Epithelial cell of proximal tubule (primary cell): ENCODE measurements around the gene SLC4A3. TPM values are rescaled to one million over a fixed set of nuclear protein-coding genes. Genes with fewer than 3 reads are reported as not detected.

Source experiments
- DNase-seq: peaks from one replicate; pipeline ENCODE4 v3.0.0-alpha.2; 2011; ENCODE audit warnings: low read depth
- H3K4me3 ChIP-seq: 2 replicates; pipeline ENCODE4 v1.5.1; 2011; ENCODE audit warnings: low read depth, mild to moderate bottlenecking, low read length
- CTCF ChIP-seq: conservative IDR thresholded peaks from 2 replicates; pipeline ENCODE4 v1.5.1; 2012; ENCODE audit warnings: low read depth, mild to moderate bottlenecking, low read length
- total RNA-seq: library from RNA; depleted of rRNA; stranded (reverse); fragments of >200 nt; gene quantifications from 2 replicates; pipeline ENCODE4 v1.2.3, GENCODE V29; 2015

SLC4A3 gene
- total RNA-seq, 1 donor from 2014 or later: 12.2 TPM

- TF ChIP-seq CTCF: no peak
- H3K4me3 ChIP-seq: no peak overlapping the region
- no peak for DNase-seq
Measured at GRCh38 chr2:219593154-219593553, 34.3 kb upstream of the SLC4A3 start.

- TF ChIP-seq CTCF: no peak
- DNase-seq: no peak
- no peak overlapping the region for H3K4me3 ChIP-seq
Measured at GRCh38 chr2:219595256-219595655, 32.2 kb upstream of the SLC4A3 start.

GRCh38 chr2:219596954-219597551, 30.4 kb upstream of the SLC4A3 start:
- peak; percentile 27 for DNase-seq
- H3K4me3 ChIP-seq: peak overlapping the region; percentile 64
- TF ChIP-seq CTCF: no peak

GRCh38 chr2:219597552-219598307, 29.7 kb upstream of the SLC4A3 start, which contains the start of gene STK11IP:
Gene STK11IP, plus strand, starts transcription at chr2:219597857. Its CDS starts 263 bp downstream, at chr2:219598120.
- no peak for TF ChIP-seq CTCF

GRCh38 chr2:219598308-219599078, 28.9 kb upstream of the SLC4A3 start:
- no peak for DNase-seq
- TF ChIP-seq CTCF: no peak
- H3K4me3 ChIP-seq: peak overlapping the region; percentile 64

More at GRCh38 chr2:219597552-219598307, 29.7 kb upstream of the SLC4A3 start, which contains the start of gene STK11IP:
- H3K4me3 ChIP-seq: peak within 1 kb of the TSS; percentile 64
- peak; percentile 75 for DNase-seq

GRCh38 chr2:219603771-219604170, 23.7 kb upstream of the SLC4A3 start:
- no peak for TF ChIP-seq CTCF
- no peak overlapping the region for H3K4me3 ChIP-seq
- no peak for DNase-seq
